ENCODE data around the gene VILL.

DNA sequence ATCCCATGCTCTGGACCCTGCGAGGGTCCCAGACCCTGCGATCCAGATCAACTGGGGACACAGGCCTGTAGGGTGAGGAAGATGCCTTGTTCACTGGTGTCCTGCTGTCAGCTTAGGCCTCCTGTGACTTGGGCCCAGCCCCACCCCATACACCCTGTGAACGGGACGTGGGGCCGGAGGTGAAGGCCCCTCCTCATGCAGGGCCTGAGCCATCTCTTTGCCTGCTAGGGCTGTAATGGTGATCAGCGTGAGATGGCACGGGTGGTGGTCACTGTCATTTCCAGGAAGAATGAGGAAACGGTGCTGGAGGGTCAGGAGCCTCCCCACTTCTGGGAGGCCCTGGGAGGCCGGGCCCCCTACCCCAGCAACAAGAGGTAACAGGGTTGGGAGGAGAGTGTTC, 12.4 kb downstream of the VILL start:
- TF ChIP-seq, protein P1, sequence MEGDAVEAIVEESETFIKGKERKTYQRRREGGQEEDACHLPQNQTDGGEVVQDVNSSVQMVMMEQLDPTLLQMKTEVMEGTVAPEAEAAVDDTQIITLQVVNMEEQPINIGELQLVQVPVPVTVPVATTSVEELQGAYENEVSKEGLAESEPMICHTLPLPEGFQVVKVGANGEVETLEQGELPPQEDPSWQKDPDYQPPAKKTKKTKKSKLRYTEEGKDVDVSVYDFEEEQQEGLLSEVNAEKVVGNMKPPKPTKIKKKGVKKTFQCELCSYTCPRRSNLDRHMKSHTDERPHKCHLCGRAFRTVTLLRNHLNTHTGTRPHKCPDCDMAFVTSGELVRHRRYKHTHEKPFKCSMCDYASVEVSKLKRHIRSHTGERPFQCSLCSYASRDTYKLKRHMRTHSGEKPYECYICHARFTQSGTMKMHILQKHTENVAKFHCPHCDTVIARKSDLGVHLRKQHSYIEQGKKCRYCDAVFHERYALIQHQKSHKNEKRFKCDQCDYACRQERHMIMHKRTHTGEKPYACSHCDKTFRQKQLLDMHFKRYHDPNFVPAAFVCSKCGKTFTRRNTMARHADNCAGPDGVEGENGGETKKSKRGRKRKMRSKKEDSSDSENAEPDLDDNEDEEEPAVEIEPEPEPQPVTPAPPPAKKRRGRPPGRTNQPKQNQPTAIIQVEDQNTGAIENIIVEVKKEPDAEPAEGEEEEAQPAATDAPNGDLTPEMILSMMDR (IDR thresholded peaks at IDR 0.05): no peak
- no peak for TF ChIP-seq POLR2A (IDR thresholded peaks at IDR 0.05)

All from adrenal gland (tissue), 5 donors.